ENCODE data around the gene FAM221B. TPM values are rescaled to one million over a fixed set of nuclear protein-coding genes. Genes with fewer than 3 reads are reported as not detected.

Gene FAM221B
- total RNA-seq, 1 donor from 2014 or later, result 1.1 TPM

GRCh38 chr9:35789541-35789940 lies 39.0 kb downstream of the FAM221B start:
- DNase-seq (ENCODE audit: extremely low spot score, unreplicated experiment), result no peak
- Mint-ChIP-seq H3K27me3 (peaks cover 7% of the 10 kb centered on the region), H3K36me3 (peaks cover 4% of the 10 kb centered on the region), H3K9me3 (no peaks in the 10 kb centered on the region), H3K4me3 (no peak overlapping the region), H3K4me1 (ENCODE audit: unreplicated experiment) (peaks cover 21% of the 10 kb centered on the region), H3K27ac (no peak overlapping the region)
- TF ChIP-seq CTCF (conservative IDR thresholded peaks at IDR 0.05), result no peak

DNA sequence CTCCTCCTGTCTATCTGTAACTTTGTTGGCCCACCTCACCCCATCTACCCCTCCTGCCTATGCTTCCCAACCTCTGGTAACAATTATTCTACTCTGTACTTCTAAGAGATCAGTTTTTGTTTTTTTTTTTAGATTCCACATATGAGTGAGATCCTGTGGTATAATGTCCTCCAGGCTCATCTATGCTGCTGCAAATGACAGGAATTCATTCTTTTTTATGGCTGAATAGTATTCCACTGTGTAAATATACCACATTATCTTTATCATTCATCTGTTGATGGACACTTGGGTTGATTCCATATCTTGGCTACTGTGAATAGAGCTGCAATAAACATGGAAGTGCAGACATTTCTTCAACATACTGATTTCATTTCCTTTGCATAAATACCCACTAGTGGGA lies 45.1 kb downstream of the FAM221B start:
- no peak for TF ChIP-seq CTCF (conservative IDR thresholded peaks at IDR 0.05)
- H3K4me3 Mint-ChIP-seq, result no peak overlapping the region
- no peaks in the 10 kb centered on the region for H3K4me1 Mint-ChIP-seq (ENCODE audit: unreplicated experiment)
- DNase-seq (ENCODE audit: extremely low spot score, unreplicated experiment), result no peak
- H3K27me3 Mint-ChIP-seq, result no peaks in the 10 kb centered on the region
- no peaks in the 10 kb centered on the region for H3K9me3 Mint-ChIP-seq
- H3K27ac Mint-ChIP-seq, result no peak overlapping the region
- H3K36me3 Mint-ChIP-seq, result peaks cover 4% of the 10 kb centered on the region

GRCh38 chr9:35781066-35781465 lies 47.5 kb downstream of the FAM221B start:
- no peak overlapping the region for H3K27ac Mint-ChIP-seq
- TF ChIP-seq CTCF (conservative IDR thresholded peaks at IDR 0.05), result no peak
- no peaks in the 10 kb centered on the region for H3K9me3 Mint-ChIP-seq
- no peaks in the 10 kb centered on the region for H3K27me3 Mint-ChIP-seq
- H3K4me3 Mint-ChIP-seq, result no peak overlapping the region
- no peak for DNase-seq (ENCODE audit: extremely low spot score, unreplicated experiment)
- H3K36me3 Mint-ChIP-seq, result no peaks in the 10 kb centered on the region
- H3K4me1 Mint-ChIP-seq (ENCODE audit: unreplicated experiment), result no peaks in the 10 kb centered on the region

GRCh38 chr9:35778496-35778895 lies 50.0 kb downstream of the FAM221B start:
- Mint-ChIP-seq H3K4me1 (ENCODE audit: unreplicated experiment) (peaks cover 10% of the 10 kb centered on the region), H3K27ac (no peak overlapping the region), H3K27me3 (no peaks in the 10 kb centered on the region), H3K9me3 (no peaks in the 10 kb centered on the region), H3K4me3 (no peak overlapping the region), H3K36me3 (no peaks in the 10 kb centered on the region)
- TF ChIP-seq CTCF (conservative IDR thresholded peaks at IDR 0.05), result no peak
- DNase-seq (ENCODE audit: extremely low spot score, unreplicated experiment), result no peak

DNA sequence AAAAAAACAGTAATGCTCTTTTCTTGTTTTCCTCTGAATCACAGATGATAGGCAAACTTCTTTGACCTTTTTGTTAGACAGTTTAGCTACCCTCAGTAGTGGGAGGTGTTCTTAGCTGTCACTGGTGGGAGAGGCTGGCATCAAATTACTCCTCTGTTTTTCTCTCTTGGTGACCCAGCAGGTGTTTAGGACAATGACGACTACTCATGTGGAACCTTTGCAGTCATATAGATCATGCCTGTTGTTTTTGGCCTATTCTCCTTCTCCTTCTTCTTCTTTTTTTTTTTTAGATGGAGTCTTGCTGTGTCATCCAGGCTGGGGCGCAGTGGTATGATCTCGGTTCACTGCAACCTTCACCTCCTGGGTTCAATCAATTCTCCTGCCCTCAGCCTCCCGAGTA lies 52.5 kb downstream of the FAM221B start:
- H3K9me3 Mint-ChIP-seq, result no peaks in the 10 kb centered on the region
- DNase-seq (ENCODE audit: extremely low spot score, unreplicated experiment), result no peak
- peak overlapping the region; percentile 30 for H3K27ac Mint-ChIP-seq
- H3K27me3 Mint-ChIP-seq, result no peaks in the 10 kb centered on the region
- TF ChIP-seq CTCF (conservative IDR thresholded peaks at IDR 0.05), result no peak
- H3K4me3 Mint-ChIP-seq, result no peak overlapping the region
- H3K4me1 Mint-ChIP-seq (ENCODE audit: unreplicated experiment), result peaks cover 10% of the 10 kb centered on the region
- no peaks in the 10 kb centered on the region for H3K36me3 Mint-ChIP-seq

Measured in type B pancreatic cell (in vitro differentiated cells).